Measurements from ENCODE around the gene FMN1. TPM values are rescaled to one million over a fixed set of nuclear protein-coding genes. Genes with fewer than 3 reads are reported as not detected.
"Not testable (repeated sequence)": the region's sequence is repeated elsewhere in the genome, so short reads cannot be mapped to it uniquely, and the experiment has no call there.

Gene FMN1
- total and polyA plus RNA-seq, 10 of the 15 experiments (the other 5 are each of a cell fraction or from before 2014, with no cell fraction given) = 0.05 to 0.16 (median 0.08) TPM; not detected in 4

DNA sequence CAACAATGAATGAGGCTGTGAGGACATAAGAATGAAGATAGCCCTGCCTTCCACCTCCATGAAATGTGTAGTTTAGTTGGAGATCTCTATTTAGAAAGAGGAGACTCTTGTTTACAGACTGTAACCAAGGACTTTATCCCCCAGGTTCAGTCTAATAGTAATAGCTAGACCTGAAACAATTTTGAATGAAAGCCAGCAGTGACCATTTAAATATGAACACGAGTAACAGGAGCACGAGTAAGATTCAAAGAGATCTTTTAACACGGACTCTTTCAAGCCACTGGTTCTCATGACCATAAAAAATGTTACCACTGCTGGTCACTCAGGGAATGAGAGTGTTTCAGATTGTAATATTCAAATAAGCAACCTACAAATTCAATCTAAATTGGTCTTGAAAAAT lies 123.1 kb downstream of the FMN1 start:
- DNase-seq (ENCODE audit: low read depth, low spot score) (no peak), FAIRE-seq (no peak), ATAC-seq (no peak)
- intact Hi-C loops (cut with micrococcal nuclease; ENCODE audit: unreplicated experiment) (no loop called here), in situ Hi-C loops (cut with MboI) (no loop called here)
- TF ChIP-seq WRNIP1 (IDR thresholded peaks at IDR 0.05; ENCODE audit: borderline replicate concordance, low read depth, low read length) (no peak), IKZF1 (conservative IDR thresholded peaks at IDR 0.05) (no peak), ESRRA (IDR thresholded peaks at IDR 0.05; ENCODE audit: low read length) (no peak)
- H3K9ac ChIP-seq (ENCODE audit: control insufficient read depth, insufficient read depth, low read length) = no peak overlapping the region
- H3K79me2 ChIP-seq (ENCODE audit: control insufficient read depth, insufficient read depth, low read length) = no peaks in the 10 kb centered on the region
- H3K27ac ChIP-seq (ENCODE audit: control insufficient read depth, insufficient read depth) = no peak overlapping the region
- no peaks in the 10 kb centered on the region for H3K36me3 ChIP-seq (ENCODE audit: control insufficient read depth in 2 of 2, insufficient read depth in 2 of 2, low read length in 1 of 2)
- H3K4me3 ChIP-seq = no peak overlapping the region
- H3K9me3 ChIP-seq (replicated peaks; ENCODE audit: control insufficient read depth, insufficient read depth, low read length) = no peaks in the 10 kb centered on the region
- BruUV-seq (replicated peaks) = no TSS peak
- no peaks in the 10 kb centered on the region for H3K4me1 ChIP-seq (ENCODE audit: control insufficient read depth, insufficient read depth, low read length)
- ChIA-PET CTCF (no interaction called here), RAD21 (ENCODE audit: unreplicated experiment) (interaction anchor here (0.6 kb wide), 1 partner anchor 86 kb away, joined by 4 read pairs; no protein-coding TSS in a partner anchor), SMC1A (ENCODE audit: uncharacterized antibody, unreplicated experiment) (no interaction called here), POLR2A (no interaction called here)
- H2AFZ ChIP-seq (ENCODE audit: control insufficient read depth, low read depth, low read length) = no peak overlapping the region
- H3K27me3 ChIP-seq (replicated peaks in 1 of 2; ENCODE audit: control insufficient read depth in 2 of 2, insufficient read depth in 2 of 2, low read length in 1 of 2) = peaks cover 2% of the 10 kb centered on the region in 2 experiments; a peak in 2 of 4 replicates
- H4K20me1 ChIP-seq (ENCODE audit: control insufficient read depth, insufficient read depth) = no peaks in the 10 kb centered on the region
- H3K4me2 ChIP-seq (ENCODE audit: control insufficient read depth, insufficient read depth) = no peak overlapping the region
- 0% methylated on average over 3 of the region's 3 CpGs for WGBS (ENCODE audit: insufficient coverage, insufficient replicate concordance, low lambda C conversion rate, missing lambda C conversion rate)

DNA sequence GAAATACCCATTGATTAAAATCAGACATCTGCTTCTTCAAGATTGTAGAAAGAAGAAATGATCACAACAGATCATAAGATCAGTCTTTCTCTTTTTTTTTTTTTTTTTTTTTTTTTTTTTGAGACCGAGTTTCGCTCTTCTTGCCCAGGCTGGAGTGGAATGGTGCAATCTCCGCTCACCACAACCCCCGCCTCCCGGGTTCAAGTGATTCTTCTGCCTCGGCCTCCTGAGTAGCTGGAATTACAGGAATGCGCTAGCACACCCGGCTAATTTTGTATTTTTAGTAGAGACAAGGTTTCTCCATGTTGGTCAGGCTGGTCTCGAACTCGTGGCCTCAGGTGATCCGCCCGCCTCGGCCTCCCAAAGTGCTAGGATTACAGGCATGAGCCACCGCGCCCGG lies 124.6 kb downstream of the FMN1 start:
- H3K36me3 ChIP-seq (ENCODE audit: control insufficient read depth in 2 of 2, insufficient read depth in 2 of 2, low read length in 1 of 2); H3K4me1 ChIP-seq (ENCODE audit: control insufficient read depth, insufficient read depth, low read length); SMC1A ChIA-PET (ENCODE audit: uncharacterized antibody, unreplicated experiment); RAD21 ChIA-PET (ENCODE audit: unreplicated experiment); BruUV-seq (replicated peaks); H2AFZ ChIP-seq (ENCODE audit: control insufficient read depth, low read depth, low read length); POLR2A ChIA-PET; H3K9me3 ChIP-seq (replicated peaks; ENCODE audit: control insufficient read depth, insufficient read depth, low read length); H3K79me2 ChIP-seq (ENCODE audit: control insufficient read depth, insufficient read depth, low read length); H3K4me3 ChIP-seq; H3K9ac ChIP-seq (ENCODE audit: control insufficient read depth, insufficient read depth, low read length); intact Hi-C loops (cut with micrococcal nuclease; ENCODE audit: unreplicated experiment); H3K4me2 ChIP-seq (ENCODE audit: control insufficient read depth, insufficient read depth); H3K27ac ChIP-seq (ENCODE audit: control insufficient read depth, insufficient read depth); DNase-seq (ENCODE audit: low read depth, low spot score); H3K27me3 ChIP-seq (replicated peaks in 1 of 2; ENCODE audit: control insufficient read depth in 2 of 2, insufficient read depth in 2 of 2, low read length in 1 of 2); in situ Hi-C loops (cut with MboI); FAIRE-seq; CTCF ChIA-PET; ATAC-seq; H4K20me1 ChIP-seq (ENCODE audit: control insufficient read depth, insufficient read depth): not testable (repeated sequence)
- 71% methylated on average over 8 of the region's 16 CpGs for WGBS (ENCODE audit: insufficient coverage, insufficient replicate concordance, low lambda C conversion rate, missing lambda C conversion rate)

All from GM12878 (cell line).